Esophagus (tissue), 2 donors: Measurements from ENCODE around the gene FAM149A. TPM values are rescaled to one million over a fixed set of nuclear protein-coding genes. Genes with fewer than 3 reads are reported as not detected.

Source experiments
- H3K27ac ChIP-seq, 2 donors: one replicate each; pipeline ENCODE4 v1.5.1; 2013; ENCODE audit warnings: low read depth in 2 of 2, mild to moderate bottlenecking in 2 of 2, inconsistent platforms in 1 of 2, low read length in 1 of 2, moderate library complexity in 1 of 2
- H3K27me3 ChIP-seq, 2 donors: one replicate each; pipeline ENCODE4 v1.6.1; 2013; ENCODE audit warnings: low read length in 2 of 2, control low read depth in 1 of 2, mild to moderate bottlenecking in 1 of 2; ENCODE audit not compliant: insufficient read depth in 2 of 2, control insufficient read depth in 1 of 2
- H3K36me3 ChIP-seq, 2 donors: one replicate each; pipeline ENCODE4 v1.6.1; 2013; ENCODE audit warnings: low read length in 1 of 2; ENCODE audit not compliant: control insufficient read depth in 2 of 2, insufficient read depth in 2 of 2
- H3K4me1 ChIP-seq, 2 donors: one replicate each; pipeline ENCODE4 v1.6.1; 2013; ENCODE audit warnings: low read length in 1 of 2; ENCODE audit not compliant: control insufficient read depth in 2 of 2, insufficient read depth in 2 of 2
- H3K4me3 ChIP-seq, 2 donors: one replicate each; pipeline ENCODE4 v1.5.1; 2013; ENCODE audit warnings: low read length in 2 of 2, mild to moderate bottlenecking in 2 of 2, low read depth in 1 of 2, moderate library complexity in 1 of 2
- H3K9me3 ChIP-seq, 2 donors: one replicate each; pipeline ENCODE4 v1.6.1; 2013; ENCODE audit warnings: mild to moderate bottlenecking in 2 of 2, low read depth in 1 of 2, low read length in 1 of 2, moderate library complexity in 1 of 2; ENCODE audit not compliant: control insufficient read depth in 2 of 2, insufficient read depth in 1 of 2
- WGBS, 2 donors: extraction: QIAGEN DNeasy Blood & Tissue Kit; methylation state at CpG; one replicate each; pipeline ENCODE4 v1.1.7; 2013; 5-methylcytosine and 5-hydroxymethylcytosine counted together
- polyA plus RNA-seq, 2 donors: library from polyadenylated mRNA; stranded (reverse); fragments of 200-250 nt; gene quantifications; one replicate each; pipeline ENCODE4 v1.2.3, GENCODE V29; 2013
- donor health status: healthy with polysubstance abuse.
- donor health status: Bipolar disorder and iron deficiency.

Gene FAM149A
- 1 to 10 TPM; 3.2 to 6.7 TPM for polyA plus RNA-seq

GRCh38 chr4:186104114-186104889, at the start of gene FAM149A:
TSS of gene FAM149A (plus strand) at chr4:186104704.
- Histone ChIP-seq H3K9me3 (no peaks in the 10 kb centered on the region), H3K27me3 (peaks cover 0 to 5% of the 10 kb centered on the region in 2 donors), H3K27ac (no peak within 1 kb of the TSS), H3K36me3 (no peaks in the 10 kb centered on the region), H3K4me1 (no peaks in the 10 kb centered on the region), H3K4me3 (peak within 1 kb of the TSS; percentile 51 to 65)
- 17% methylated on average over 45 to 57 of the region's 57 CpGs for WGBS, 2 donors

GRCh38 chr4:186058253-186058979, 46.1 kb upstream of the FAM149A start:
- no peak overlapping the region for H3K4me3 ChIP-seq
- no peaks in the 10 kb centered on the region for H3K27me3 ChIP-seq
- H3K9me3 ChIP-seq, result no peaks in the 10 kb centered on the region
- 72 to 80% methylated on average over 6 of the region's 6 CpGs for WGBS, 2 donors
- H3K27ac ChIP-seq, result no peak overlapping the region
- H3K4me1 ChIP-seq, result no peaks in the 10 kb centered on the region
- H3K36me3 ChIP-seq, result no peaks in the 10 kb centered on the region

GRCh38 chr4:186058980-186059316, 45.6 kb upstream of the FAM149A start:
- H3K27me3 ChIP-seq, result no peaks in the 10 kb centered on the region
- WGBS, 2 donors, result 73 to 83% methylated on average over 3 of the region's 3 CpGs

GRCh38 chr4:186061921-186062320, 42.6 kb upstream of the FAM149A start:
- Histone ChIP-seq H3K36me3 (no peaks in the 10 kb centered on the region), H3K4me1 (no peaks in the 10 kb centered on the region), H3K27me3 (no peaks in the 10 kb centered on the region), H3K9me3 (no peaks in the 10 kb centered on the region), H3K4me3 (no peak overlapping the region), H3K27ac (no peak overlapping the region)
- WGBS, 2 donors, result 88 to 89% methylated on average over 4 of the region's 4 CpGs

More at GRCh38 chr4:186058980-186059316, 45.6 kb upstream of the FAM149A start:
- no peaks in the 10 kb centered on the region for H3K4me1 ChIP-seq
- no peaks in the 10 kb centered on the region for H3K36me3 ChIP-seq
- H3K4me3 ChIP-seq, result no peak overlapping the region
- no peak overlapping the region for H3K27ac ChIP-seq
- H3K9me3 ChIP-seq, result no peaks in the 10 kb centered on the region

GRCh38 chr4:186067757-186068385, 36.6 kb upstream of the FAM149A start:
- Histone ChIP-seq H3K36me3 (no peaks in the 10 kb centered on the region), H3K4me1 (no peaks in the 10 kb centered on the region), H3K27me3 (no peaks in the 10 kb centered on the region), H3K27ac (peak overlapping the region in 1 of 2 donors; percentile 10), H3K9me3 (no peaks in the 10 kb centered on the region), H3K4me3 (peak overlapping the region; percentile 5 to 52)
- 44 to 45% methylated on average over 9 of the region's 9 CpGs for WGBS, 2 donors

- 2 to 4% methylated on average over 12 of the region's 12 CpGs for WGBS, 2 donors
- peak within 1 kb of the TSS; percentile 48 to 51 for H3K27ac ChIP-seq
- no peaks in the 10 kb centered on the region for H3K36me3 ChIP-seq
These were observed 35.7 kb upstream of the FAM149A start, which contains the start of gene TLR3 for GRCh38 chr4:186068581-186069348. TSS of gene TLR3 (plus strand) at chr4:186069156. CDS start at chr4:186076620, 7,464 bp downstream.

GRCh38 chr4:186069729-186070128, 34.8 kb upstream of the FAM149A start:
- Histone ChIP-seq H3K27ac (peak overlapping the region in 1 of 2 donors; percentile 19), H3K4me3 (peak overlapping the region in 1 of 2 donors; percentile 52)
- WGBS, 2 donors, result 45 to 63% methylated on average over 4 of the region's 4 CpGs

More at GRCh38 chr4:186068581-186069348, 35.7 kb upstream of the FAM149A start, which contains the start of gene TLR3:
- Histone ChIP-seq H3K27me3 (no peaks in the 10 kb centered on the region), H3K4me1 (no peaks in the 10 kb centered on the region), H3K9me3 (no peaks in the 10 kb centered on the region), H3K4me3 (peak within 1 kb of the TSS; percentile 48 to 52)

GRCh38 chr4:186072516-186072915, 32.0 kb upstream of the FAM149A start:
- H3K27me3 ChIP-seq, result no peaks in the 10 kb centered on the region
- H3K4me3 ChIP-seq, result no peak overlapping the region
- H3K9me3 ChIP-seq, result no peaks in the 10 kb centered on the region
- no peaks in the 10 kb centered on the region for H3K36me3 ChIP-seq
- H3K4me1 ChIP-seq, result no peaks in the 10 kb centered on the region
- H3K27ac ChIP-seq, result no peak overlapping the region
- WGBS, 2 donors, result 92 to 95% methylated on average over 10 of the region's 10 CpGs

More at GRCh38 chr4:186069729-186070128, 34.8 kb upstream of the FAM149A start:
- Histone ChIP-seq H3K27me3 (no peaks in the 10 kb centered on the region), H3K9me3 (no peaks in the 10 kb centered on the region), H3K4me1 (no peaks in the 10 kb centered on the region), H3K36me3 (no peaks in the 10 kb centered on the region)

- Histone ChIP-seq H3K36me3 (no peaks in the 10 kb centered on the region), H3K4me3 (no peak overlapping the region), H3K4me1 (no peaks in the 10 kb centered on the region), H3K27me3 (no peaks in the 10 kb centered on the region), H3K9me3 (no peaks in the 10 kb centered on the region), H3K27ac (peak overlapping the region in 1 of 2 donors; percentile 24)
- WGBS, 2 donors, result 72 to 75% methylated on average over 7 of the region's 7 CpGs
These were observed 30.3 kb upstream of the FAM149A start for GRCh38 chr4:186074189-186074588.
